ENCODE results near the gene ZFYVE9.
"Not testable (repeated sequence)": the region's sequence is repeated elsewhere in the genome, so short reads cannot be mapped to it uniquely, and the experiment has no call there.

Gene ZFYVE9

GRCh38 chr1:52348704-52349300, 206.9 kb downstream of the ZFYVE9 start:
- DNase-seq, result no peak

GRCh38 chr1:52352690-52353089, 210.8 kb downstream of the ZFYVE9 start:
- DNase-seq, result no peak

GRCh38 chr1:52355436-52355835, 213.5 kb downstream of the ZFYVE9 start:
- DNase-seq, result no peak

GRCh38 chr1:52355847-52356505, 214.1 kb downstream of the ZFYVE9 start:
- DNase-seq, result no peak

GRCh38 chr1:52356818-52357355, 215.0 kb downstream of the ZFYVE9 start:
- no peak for DNase-seq

GRCh38 chr1:52357397-52357796, 215.5 kb downstream of the ZFYVE9 start:
- no peak for DNase-seq

GRCh38 chr1:52358851-52359497, 217.1 kb downstream of the ZFYVE9 start:
- no peak for DNase-seq

GRCh38 chr1:52359676-52360594, 218.0 kb downstream of the ZFYVE9 start:
- DNase-seq, result no peak

- DNase-seq, result no peak
Measured at GRCh38 chr1:52360595-52360968, 218.7 kb downstream of the ZFYVE9 start.

GRCh38 chr1:52364235-52364839, 222.4 kb downstream of the ZFYVE9 start:
- no peak for DNase-seq

GRCh38 chr1:52365071-52365745, 223.3 kb downstream of the ZFYVE9 start:
- DNase-seq, result peak; percentile 39

- peak; percentile 100 for DNase-seq
Measured at GRCh38 chr1:52365746-52366516, 224.0 kb downstream of the ZFYVE9 start, which contains the start of gene CC2D1B. CC2D1B (minus strand) TSS chr1:52366205; CDS start chr1:52364620, 1,585 bp downstream.

- no peak for DNase-seq
Measured at GRCh38 chr1:52366517-52366827, 224.6 kb downstream of the ZFYVE9 start.

GRCh38 chr1:52367272-52367671, 225.4 kb downstream of the ZFYVE9 start:
- DNase-seq, result no peak

GRCh38 chr1:52368383-52369172, 226.7 kb downstream of the ZFYVE9 start:
- DNase-seq, result peak; percentile 59

GRCh38 chr1:52369851-52370250, 228.0 kb downstream of the ZFYVE9 start:
- DNase-seq, result not testable (repeated sequence)

GRCh38 chr1:52385376-52385775, 243.5 kb downstream of the ZFYVE9 start:
- no peak for DNase-seq

GRCh38 chr1:52386458-52386857, 244.6 kb downstream of the ZFYVE9 start:
- DNase-seq, result no peak

GRCh38 chr1:52393174-52393573, 251.3 kb downstream of the ZFYVE9 start:
- DNase-seq, result no peak

Data from activated CD4-positive, alpha-beta T cell treated with anti-CD3 and anti-CD28 coated beads, Interleukin-2, Interleukin-6, amounts not matched to agents 100 ng/mL and 50 ng/mL, durations not matched to agents 16 hours and 8 hours (primary cell).